AG04449 (cell line): Measurements from ENCODE around the gene DFFA.

Experiments used
- CTCF ChIA-PET: fragments of 350-600 bp; formaldehyde crosslinking; extraction: SDS; loops from one replicate; lab custom pipeline; 2021; ENCODE audit warnings: antibody characterized with exemption; lab: Yijun Ruan, JAX
- POLR2A ChIA-PET: fragments of 400-600, 350-600 bp; formaldehyde crosslinking; extraction: SDS; loops from one replicate; lab custom pipeline; 2020; ENCODE audit warnings: antibody characterized with exemption, inconsistent platforms; lab: Yijun Ruan, JAX
- DNase-seq: peaks from one replicate; pipeline ENCODE4 v3.0.0-alpha.2; 2010; ENCODE audit warnings: low read depth, low spot score
- H3K4me3 ChIP-seq: 2 replicates; pipeline ENCODE4 v1.5.1; 2011; ENCODE audit warnings: low read depth, mild to moderate bottlenecking, control low read depth, low read length
- TF ChIP-seq, protein P1 (sequence below): IDR thresholded peaks from one replicate; pipeline ENCODE4 v1.5.1; 2011; ENCODE audit warnings: mild to moderate bottlenecking, moderate library complexity, low read length, control low read depth, inconsistent platforms; ENCODE audit not compliant: insufficient read depth; ENCODE audit errors: missing control alignments

The DFFA gene

DNA sequence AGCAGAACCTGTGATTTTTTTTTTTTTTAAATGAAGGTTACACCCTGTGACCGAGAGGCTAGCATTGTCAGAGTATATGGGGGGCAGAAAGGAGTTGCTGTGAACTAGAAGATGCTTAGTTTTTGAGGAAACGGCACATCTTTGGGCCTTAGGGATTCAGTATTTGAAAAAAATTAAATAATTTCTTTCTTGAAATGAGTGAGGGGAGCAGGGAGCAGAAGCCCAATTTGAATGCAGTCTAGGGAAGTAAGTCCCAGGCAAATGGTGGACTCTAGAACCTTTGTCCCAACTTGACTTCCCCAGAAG lies 45.3 kb upstream of the DFFA start:
- no peak for DNase-seq
- TF ChIP-seq, protein P1, sequence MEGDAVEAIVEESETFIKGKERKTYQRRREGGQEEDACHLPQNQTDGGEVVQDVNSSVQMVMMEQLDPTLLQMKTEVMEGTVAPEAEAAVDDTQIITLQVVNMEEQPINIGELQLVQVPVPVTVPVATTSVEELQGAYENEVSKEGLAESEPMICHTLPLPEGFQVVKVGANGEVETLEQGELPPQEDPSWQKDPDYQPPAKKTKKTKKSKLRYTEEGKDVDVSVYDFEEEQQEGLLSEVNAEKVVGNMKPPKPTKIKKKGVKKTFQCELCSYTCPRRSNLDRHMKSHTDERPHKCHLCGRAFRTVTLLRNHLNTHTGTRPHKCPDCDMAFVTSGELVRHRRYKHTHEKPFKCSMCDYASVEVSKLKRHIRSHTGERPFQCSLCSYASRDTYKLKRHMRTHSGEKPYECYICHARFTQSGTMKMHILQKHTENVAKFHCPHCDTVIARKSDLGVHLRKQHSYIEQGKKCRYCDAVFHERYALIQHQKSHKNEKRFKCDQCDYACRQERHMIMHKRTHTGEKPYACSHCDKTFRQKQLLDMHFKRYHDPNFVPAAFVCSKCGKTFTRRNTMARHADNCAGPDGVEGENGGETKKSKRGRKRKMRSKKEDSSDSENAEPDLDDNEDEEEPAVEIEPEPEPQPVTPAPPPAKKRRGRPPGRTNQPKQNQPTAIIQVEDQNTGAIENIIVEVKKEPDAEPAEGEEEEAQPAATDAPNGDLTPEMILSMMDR: no peak
- ChIA-PET CTCF (interaction anchor here (0.6 to 2.0 kb wide), 4 partner anchors 10 to 374 kb away, joined by 3 to 5 read pairs (median 4); no protein-coding TSS in a partner anchor), POLR2A (interaction anchor here (0.8 kb wide), 1 partner anchor 154 kb away, joined by 3 read pairs; no protein-coding TSS in a partner anchor)
- no peak overlapping the region for H3K4me3 ChIP-seq

DNA sequence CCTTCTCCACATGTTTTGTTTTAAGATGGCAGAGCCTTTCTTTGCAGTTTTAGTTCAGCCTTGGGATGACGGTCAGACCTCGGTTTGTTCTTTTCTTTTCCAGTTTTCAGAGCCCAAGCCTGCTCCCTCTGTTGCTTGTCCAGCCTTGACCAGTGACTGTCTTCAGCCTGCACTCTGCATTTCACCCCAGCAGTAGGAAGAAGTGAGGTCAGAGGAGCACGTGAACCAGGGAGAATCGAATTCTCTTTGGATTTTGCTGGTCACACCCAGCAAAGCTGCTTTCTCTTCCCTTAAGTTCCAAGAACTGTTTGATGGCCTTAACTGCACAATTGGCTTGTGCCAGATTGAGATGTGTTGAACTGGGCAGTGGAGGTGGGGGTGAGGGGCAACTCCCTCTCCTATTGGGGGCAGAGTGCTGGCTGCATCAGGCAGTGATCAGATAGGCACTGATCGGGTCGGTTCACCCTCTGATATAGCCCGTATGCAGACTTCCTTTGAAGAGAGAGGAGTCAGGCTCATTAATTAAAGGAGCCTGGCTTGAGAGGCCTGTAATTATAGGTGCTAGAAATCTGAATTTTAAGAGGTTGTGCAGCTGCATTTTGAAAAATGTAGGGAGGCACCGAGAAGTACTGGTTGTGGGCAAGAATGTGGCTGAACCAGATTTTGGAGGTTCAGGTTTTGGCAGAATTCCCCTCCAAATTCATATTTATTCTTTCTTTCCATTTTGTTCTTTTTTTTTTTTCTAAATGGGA lies 44.8 kb upstream of the DFFA start:
- CTCF ChIA-PET: interaction anchor here (0.6 to 1.3 kb wide), 3 partner anchors 349 to 374 kb away, joined by 3 read pairs; no protein-coding TSS in a partner anchor
- TF ChIP-seq, protein P1: no peak
- POLR2A ChIA-PET: interaction anchor here (0.8 kb wide), 1 partner anchor 154 kb away, joined by 3 read pairs; no protein-coding TSS in a partner anchor

DNA sequence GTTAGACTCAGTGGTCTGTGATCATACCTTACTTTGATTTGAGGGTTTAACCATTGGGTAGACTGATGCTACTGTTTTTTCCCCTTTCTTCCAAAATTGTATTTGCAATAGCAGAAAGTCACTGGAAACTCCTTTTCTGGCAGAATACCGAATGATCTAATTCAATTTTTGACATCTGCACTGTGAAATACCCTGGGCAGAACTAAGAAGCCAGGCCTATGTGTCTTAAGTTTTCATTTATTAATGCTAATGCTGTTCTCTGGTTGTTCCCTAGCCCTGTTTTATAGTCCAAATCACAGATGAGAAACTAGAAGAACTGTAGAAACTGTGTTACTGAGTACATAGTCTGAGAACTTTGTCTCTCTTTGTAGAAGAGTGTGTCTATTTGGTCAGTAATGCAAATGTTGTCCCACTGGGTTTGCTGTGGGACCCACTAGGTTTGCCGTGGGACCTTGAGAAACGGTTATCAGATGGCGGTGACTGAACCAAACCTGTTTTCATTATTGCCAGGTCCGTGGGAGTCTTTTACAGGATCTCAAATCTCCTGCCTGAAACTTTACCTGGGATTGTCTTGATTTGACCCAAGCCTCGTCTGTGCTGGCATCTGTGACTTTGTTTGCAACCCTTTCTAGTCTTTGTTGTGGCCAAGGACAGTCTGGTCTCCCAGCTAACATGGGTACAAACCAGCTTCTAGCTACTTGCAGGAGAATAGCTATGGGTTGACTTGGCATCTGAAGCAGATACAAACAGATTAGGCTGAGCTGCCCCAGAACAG lies 43.8 kb upstream of the DFFA start:
- CTCF ChIA-PET: interaction anchor here (1.2 to 13.2 kb wide), 4 partner anchors 8 to 353 kb away, joined by 3 to 229 read pairs (median 13); no protein-coding TSS in a partner anchor
- TF ChIP-seq, protein P1: no peak
- DNase-seq: no peak
- H3K4me3 ChIP-seq: no peak overlapping the region
- POLR2A ChIA-PET: interaction anchor here (0.6 kb wide), 1 partner anchor 9 kb away, joined by 3 read pairs; no protein-coding TSS in a partner anchor

More for the DNA sequence above, 44.8 kb upstream of the DFFA start:
- no peak overlapping the region for H3K4me3 ChIP-seq
- no peak for DNase-seq

DNA sequence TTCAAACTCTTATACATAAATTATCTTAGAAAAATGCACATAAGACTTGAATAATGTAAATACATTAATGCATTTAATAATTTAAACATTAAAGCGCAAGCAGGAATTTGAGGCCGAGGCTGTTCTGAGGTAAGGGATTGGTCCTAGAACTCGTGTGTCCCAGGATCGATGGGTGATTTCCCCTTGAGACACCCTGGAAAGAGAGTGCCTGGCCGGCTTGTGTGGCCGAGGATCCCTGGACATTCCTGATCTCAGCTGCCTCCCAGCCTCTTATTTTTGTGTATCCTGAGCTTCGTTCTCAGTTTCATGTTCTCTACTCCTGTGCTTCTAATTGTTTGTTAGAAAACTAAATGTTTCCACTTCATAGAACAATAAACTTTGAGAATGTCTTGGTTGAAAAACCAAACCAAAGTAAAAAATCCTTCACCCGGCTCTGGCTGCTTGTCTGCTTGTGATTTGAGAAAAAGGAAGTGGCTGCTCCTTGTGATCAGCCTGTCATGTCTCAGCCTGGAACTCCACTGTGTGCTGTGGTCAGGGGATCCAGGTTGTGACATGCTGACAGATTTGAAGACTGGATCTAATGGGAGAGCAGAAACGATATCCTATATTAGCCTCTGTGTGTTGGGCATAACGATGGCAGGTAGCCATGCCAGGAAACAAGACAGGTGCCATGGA lies 43.1 kb upstream of the DFFA start:
- CTCF ChIA-PET: interaction anchor here (1.3 to 13.2 kb wide), 4 partner anchors 9 to 354 kb away, joined by 3 to 229 read pairs (median 24); no protein-coding TSS in a partner anchor
- POLR2A ChIA-PET: interaction anchor here (0.6 kb wide), 1 partner anchor 9 kb away, joined by 3 read pairs; no protein-coding TSS in a partner anchor
- no peak for DNase-seq
- H3K4me3 ChIP-seq: no peak overlapping the region
- TF ChIP-seq, protein P1: no peak

DNA sequence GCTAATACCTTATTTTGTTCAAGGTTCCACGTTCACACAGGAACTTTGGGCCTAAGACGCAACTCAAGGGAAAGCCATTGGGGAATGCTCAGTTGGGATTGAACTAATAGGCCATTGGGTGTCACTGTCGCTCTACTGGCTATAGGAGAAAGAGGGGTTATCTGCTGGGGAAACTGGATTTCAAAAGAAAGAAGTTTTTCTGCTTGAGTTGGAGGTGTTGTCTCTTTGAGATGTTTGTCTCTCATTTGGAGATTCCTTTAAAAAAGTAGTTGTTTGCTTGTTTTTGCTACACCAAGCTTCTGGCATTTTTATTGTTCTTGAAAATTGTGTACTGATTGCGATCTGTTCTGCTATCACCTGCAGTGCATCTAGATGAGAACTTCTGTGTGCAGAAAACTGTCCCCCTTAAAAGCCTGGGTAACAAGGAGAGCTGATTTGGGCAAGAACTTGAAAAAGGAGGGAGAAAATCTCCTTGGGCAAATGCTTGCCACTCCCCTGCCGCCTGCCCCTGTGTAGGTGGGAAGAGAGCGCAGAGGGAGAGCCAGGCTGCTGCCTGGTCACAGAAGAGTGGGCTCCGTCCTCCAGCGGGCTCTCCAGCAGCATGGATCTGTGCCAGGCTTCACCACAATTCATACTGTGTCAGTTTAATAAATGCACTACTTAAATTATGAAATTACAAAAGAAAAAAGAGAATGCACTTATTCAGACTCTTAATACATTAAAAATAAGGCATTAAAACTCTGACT lies 42.3 kb upstream of the DFFA start:
- ChIA-PET CTCF (interaction anchor here (0.9 to 13.2 kb wide), 10 partner anchors 9 to 498 kb away, joined by 3 to 229 read pairs (median 4); partner anchors contain the start of gene TARDBP), POLR2A (no interaction called here)
- H3K4me3 ChIP-seq: no peak overlapping the region
- TF ChIP-seq, protein P1: peak; percentile 44
- DNase-seq: no peak
